Measurements from ENCODE around the gene CHCHD3.

CHCHD3 gene

DNA sequence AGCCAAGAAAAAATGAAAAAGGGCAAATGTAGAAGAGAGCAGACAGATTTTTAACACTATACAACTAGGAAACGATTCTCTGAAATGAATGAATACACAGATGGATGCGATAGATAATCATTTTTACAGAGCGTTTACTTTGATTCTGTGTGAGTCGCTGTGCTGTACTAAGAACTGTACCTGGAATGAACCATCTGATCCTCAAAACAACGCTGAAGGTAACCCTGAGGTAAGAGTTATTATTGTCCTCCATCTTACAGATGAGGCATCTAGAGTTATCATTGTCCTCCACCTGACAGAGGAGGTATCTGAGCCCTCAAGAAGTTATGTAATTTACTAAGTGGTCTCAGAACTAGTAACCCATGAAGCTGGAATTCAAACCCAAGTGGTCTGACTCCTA is 80.2 kb downstream of the CHCHD3 start:
- H3K9me3 ChIP-seq (ENCODE audit: insufficient read depth, low read length) = no peaks in the 10 kb centered on the region
- H3K9ac ChIP-seq (ENCODE audit: low read length) = no peak overlapping the region
- no peaks in the 10 kb centered on the region for H3K36me3 ChIP-seq (replicated peaks; ENCODE audit: low read depth, low read length)
- H3K79me2 ChIP-seq (ENCODE audit: low read length) = peaks cover 24% of the 10 kb centered on the region
- no peak overlapping the region for H3K4me3 ChIP-seq (ENCODE audit: low read length)
- H2AFZ ChIP-seq (ENCODE audit: low read depth, low read length) = no peak overlapping the region
- H3K4me1 ChIP-seq (ENCODE audit: low read length) = no peaks in the 10 kb centered on the region
- no peaks in the 10 kb centered on the region for H3K27me3 ChIP-seq (ENCODE audit: low read depth, low read length)
- H3K27ac ChIP-seq (ENCODE audit: low read length) = no peak overlapping the region
- TF ChIP-seq EZH2phosphoT487 (IDR thresholded peaks at IDR 0.05; ENCODE audit: low read depth) = no peak
- TF ChIP-seq, protein P1, sequence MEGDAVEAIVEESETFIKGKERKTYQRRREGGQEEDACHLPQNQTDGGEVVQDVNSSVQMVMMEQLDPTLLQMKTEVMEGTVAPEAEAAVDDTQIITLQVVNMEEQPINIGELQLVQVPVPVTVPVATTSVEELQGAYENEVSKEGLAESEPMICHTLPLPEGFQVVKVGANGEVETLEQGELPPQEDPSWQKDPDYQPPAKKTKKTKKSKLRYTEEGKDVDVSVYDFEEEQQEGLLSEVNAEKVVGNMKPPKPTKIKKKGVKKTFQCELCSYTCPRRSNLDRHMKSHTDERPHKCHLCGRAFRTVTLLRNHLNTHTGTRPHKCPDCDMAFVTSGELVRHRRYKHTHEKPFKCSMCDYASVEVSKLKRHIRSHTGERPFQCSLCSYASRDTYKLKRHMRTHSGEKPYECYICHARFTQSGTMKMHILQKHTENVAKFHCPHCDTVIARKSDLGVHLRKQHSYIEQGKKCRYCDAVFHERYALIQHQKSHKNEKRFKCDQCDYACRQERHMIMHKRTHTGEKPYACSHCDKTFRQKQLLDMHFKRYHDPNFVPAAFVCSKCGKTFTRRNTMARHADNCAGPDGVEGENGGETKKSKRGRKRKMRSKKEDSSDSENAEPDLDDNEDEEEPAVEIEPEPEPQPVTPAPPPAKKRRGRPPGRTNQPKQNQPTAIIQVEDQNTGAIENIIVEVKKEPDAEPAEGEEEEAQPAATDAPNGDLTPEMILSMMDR (IDR thresholded peaks at IDR 0.05; ENCODE audit: low read depth, low read length) = no peak
- no peak overlapping the region for H3K4me2 ChIP-seq (ENCODE audit: low read length)
- 0 out of 2 replicates have a peak, but pooled peaks cover 4% of the 10 kb centered on the region for H4K20me1 ChIP-seq (ENCODE audit: insufficient read depth, low read length)

DNA sequence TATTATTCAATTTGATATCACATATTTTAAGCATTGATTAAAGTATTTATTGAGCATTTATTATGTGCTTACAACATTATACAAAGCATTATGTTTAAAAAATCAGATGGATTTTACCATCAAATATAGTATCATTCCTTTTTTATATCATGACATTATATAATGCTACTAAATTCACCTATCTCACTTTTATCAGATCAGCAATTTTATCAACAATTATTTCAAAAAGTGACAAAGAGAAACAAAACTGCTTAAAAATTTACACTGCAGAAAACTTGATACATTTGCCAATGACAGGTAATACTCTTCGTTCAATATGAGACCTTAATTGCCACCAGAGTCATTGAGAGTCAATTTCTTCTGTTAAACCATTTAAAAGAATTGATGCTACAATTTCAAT is 82.0 kb downstream of the CHCHD3 start:
- H3K4me1 ChIP-seq (ENCODE audit: low read length) = no peaks in the 10 kb centered on the region
- H3K9me3 ChIP-seq (ENCODE audit: insufficient read depth, low read length) = no peaks in the 10 kb centered on the region
- H3K27me3 ChIP-seq (ENCODE audit: low read depth, low read length) = no peaks in the 10 kb centered on the region
- H3K9ac ChIP-seq (ENCODE audit: low read length) = no peak overlapping the region
- H3K4me3 ChIP-seq (ENCODE audit: low read length) = no peak overlapping the region
- TF ChIP-seq EZH2phosphoT487 (IDR thresholded peaks at IDR 0.05; ENCODE audit: low read depth) = no peak
- TF ChIP-seq, protein P1 (IDR thresholded peaks at IDR 0.05; ENCODE audit: low read depth, low read length) = no peak
- no peak overlapping the region for H2AFZ ChIP-seq (ENCODE audit: low read depth, low read length)
- H3K36me3 ChIP-seq (replicated peaks; ENCODE audit: low read depth, low read length) = no peaks in the 10 kb centered on the region
- H3K4me2 ChIP-seq (ENCODE audit: low read length) = no peak overlapping the region
- 0 out of 2 replicates have a peak, but pooled peaks cover 14% of the 10 kb centered on the region for H4K20me1 ChIP-seq (ENCODE audit: insufficient read depth, low read length)
- peaks cover 38% of the 10 kb centered on the region for H3K79me2 ChIP-seq (ENCODE audit: low read length)
- H3K27ac ChIP-seq (ENCODE audit: low read length) = no peak overlapping the region

DNA sequence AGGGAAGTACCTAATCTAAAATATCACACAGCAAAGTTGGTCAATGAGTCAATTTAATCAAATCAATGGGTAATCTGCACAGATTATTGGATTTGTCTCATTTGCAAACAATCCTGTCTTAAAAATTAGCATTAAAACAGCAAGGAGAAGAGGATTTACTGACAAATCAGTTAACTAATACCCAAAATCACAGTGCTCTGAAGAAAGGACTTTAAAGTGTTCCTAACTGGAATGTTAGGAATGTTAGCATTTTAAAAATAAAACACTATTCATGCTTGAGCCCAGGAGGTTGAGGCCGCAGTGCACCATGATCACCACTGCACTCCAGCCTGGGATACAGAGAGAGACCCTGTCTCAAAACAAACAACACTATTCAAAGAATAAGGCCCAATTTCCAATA is 83.1 kb downstream of the CHCHD3 start:
- Histone ChIP-seq H3K79me2 (ENCODE audit: low read length) (peaks cover 47% of the 10 kb centered on the region), H3K36me3 (replicated peaks; ENCODE audit: low read depth, low read length) (no peaks in the 10 kb centered on the region), H3K4me1 (ENCODE audit: low read length) (no peaks in the 10 kb centered on the region), H3K4me2 (ENCODE audit: low read length) (no peak overlapping the region), H3K9ac (ENCODE audit: low read length) (no peak overlapping the region), H3K27me3 (ENCODE audit: low read depth, low read length) (no peaks in the 10 kb centered on the region), H3K4me3 (ENCODE audit: low read length) (no peak overlapping the region), H4K20me1 (ENCODE audit: insufficient read depth, low read length) (peaks cover 14% of the 10 kb centered on the region; the same call in 1 of the 2 replicates), H3K27ac (ENCODE audit: low read length) (no peak overlapping the region), H3K9me3 (ENCODE audit: insufficient read depth, low read length) (no peaks in the 10 kb centered on the region), H2AFZ (ENCODE audit: low read depth, low read length) (no peak overlapping the region)
- TF ChIP-seq EZH2phosphoT487 (IDR thresholded peaks at IDR 0.05; ENCODE audit: low read depth) = no peak
- TF ChIP-seq, protein P1 (IDR thresholded peaks at IDR 0.05; ENCODE audit: low read depth, low read length) = no peak

DNA sequence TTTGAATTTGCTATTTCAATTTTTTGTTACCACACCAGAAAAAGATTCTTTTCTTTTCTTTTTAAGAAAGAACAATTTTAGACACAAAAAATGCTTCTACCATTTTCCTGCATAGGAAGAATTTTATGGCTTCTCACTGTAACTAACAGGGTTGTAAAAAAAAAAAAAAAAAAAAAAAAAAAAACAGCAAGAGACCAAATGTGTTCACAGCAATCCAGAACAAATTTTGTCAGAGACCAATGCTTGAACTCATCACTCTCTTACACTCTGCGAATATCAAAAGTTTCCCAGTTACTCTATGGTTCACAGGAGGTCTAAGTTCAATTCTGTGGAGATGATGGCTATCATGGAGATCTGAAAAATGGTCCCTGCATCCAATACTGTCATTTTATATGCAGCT is 84.4 kb downstream of the CHCHD3 start:
- H3K79me2 ChIP-seq (ENCODE audit: low read length) = peaks cover 52% of the 10 kb centered on the region

More for the DNA sequence above, 84.4 kb downstream of the CHCHD3 start:
- no peaks in the 10 kb centered on the region for H3K4me1 ChIP-seq (ENCODE audit: low read length)
- H3K36me3 ChIP-seq (replicated peaks; ENCODE audit: low read depth, low read length) = no peaks in the 10 kb centered on the region
- H3K27ac ChIP-seq (ENCODE audit: low read length) = no peak overlapping the region
- H2AFZ ChIP-seq (ENCODE audit: low read depth, low read length) = no peak overlapping the region
- no peak for TF ChIP-seq EZH2phosphoT487 (IDR thresholded peaks at IDR 0.05; ENCODE audit: low read depth)
- TF ChIP-seq, protein P1 (IDR thresholded peaks at IDR 0.05; ENCODE audit: low read depth, low read length) = no peak
- H3K4me3 ChIP-seq (ENCODE audit: low read length) = no peak overlapping the region
- H4K20me1 ChIP-seq (ENCODE audit: insufficient read depth, low read length) = peaks cover 14% of the 10 kb centered on the region; the same call in 1 of the 2 replicates
- H3K9me3 ChIP-seq (ENCODE audit: insufficient read depth, low read length) = no peaks in the 10 kb centered on the region
- no peak overlapping the region for H3K9ac ChIP-seq (ENCODE audit: low read length)
- no peak overlapping the region for H3K4me2 ChIP-seq (ENCODE audit: low read length)
- H3K27me3 ChIP-seq (ENCODE audit: low read depth, low read length) = no peaks in the 10 kb centered on the region
